OCI-LY3 (cell line): Measurements from ENCODE around the gene ARHGAP9.
"Not testable (repeated sequence)": the region's sequence is repeated elsewhere in the genome, so short reads cannot be mapped to it uniquely, and the experiment has no call there.

Source experiments
- H2AFZ ChIP-seq: fragments of 200-600, 300-600 bp; shearing (Covaris generic); 2 replicates; pipeline ENCODE4 v1.6.0; 2014; ENCODE audit warnings: antibody characterized with exemption, low read depth, low read length
- H3K27ac ChIP-seq: fragments of 200-600, 300-600 bp; sonication (generic); 2 replicates; pipeline ENCODE4 v1.5.1; 2014; ENCODE audit warnings: mild to moderate bottlenecking, low read length, moderate library complexity, mixed read lengths
- H3K27me3 ChIP-seq: fragments of 200-600, 300-600 bp; sonication (generic); 2 replicates; pipeline ENCODE4 v1.6.1; 2014; ENCODE audit warnings: low read depth, low read length, mixed read lengths
- H3K36me3 ChIP-seq: fragments of 200-600, 300-600 bp; sonication (generic); replicated peaks from 2 replicates; pipeline ENCODE3; 2014; ENCODE audit warnings: low read depth, low read length, mixed read lengths
- H3K4me1 ChIP-seq: fragments of 300-600, 200-600 bp; sonication (generic); 2 replicates; pipeline ENCODE4 v1.6.1; 2014; ENCODE audit warnings: low read length, mixed read lengths
- H3K4me2 ChIP-seq: fragments of 200-600, 300-600 bp; sonication (generic); 2 replicates; pipeline ENCODE4 v1.6.1; 2014; ENCODE audit warnings: low read length, mixed read lengths
- H3K4me3 ChIP-seq: fragments of 300-600, 200-600 bp; sonication (generic); 2 replicates; pipeline ENCODE4 v1.5.1; 2014; ENCODE audit warnings: antibody characterized with exemption, mild to moderate bottlenecking, low read length, moderate library complexity
- H3K79me2 ChIP-seq: fragments of 300-600, 200-600 bp; shearing (Covaris generic); 2 replicates; pipeline ENCODE4 v1.6.1; 2014; ENCODE audit warnings: mild to moderate bottlenecking, low read length, mixed read lengths
- H3K9ac ChIP-seq: fragments of 300-600, 200-600 bp; shearing (Covaris generic); 2 replicates; pipeline ENCODE4 v1.6.0; 2014; ENCODE audit warnings: mild to moderate bottlenecking, low read length, moderate library complexity
- H3K9me3 ChIP-seq: fragments of 200-600, 300-600 bp; shearing (Covaris generic); 2 replicates; pipeline ENCODE4 v1.6.1; 2014; ENCODE audit warnings: low read length, mixed read lengths; ENCODE audit not compliant: insufficient read depth
- H4K20me1 ChIP-seq: fragments of 200-600, 300-600 bp; sonication (generic); 2 replicates; pipeline ENCODE4 v1.6.1; 2016; ENCODE audit warnings: low read length, mixed read lengths; ENCODE audit not compliant: insufficient read depth
- EZH2phosphoT487 ChIP-seq: fragments of 200-600 bp; shearing (Covaris generic); IDR thresholded peaks from 2 replicates; pipeline ENCODE4 v1.6.1; 2018; ENCODE audit warnings: antibody characterized with exemption, mixed run types, low read depth
- TF ChIP-seq, protein P1 (sequence below): fragments of 200-600, 300-600 bp; sonication (generic); IDR thresholded peaks from 2 replicates; pipeline ENCODE4 v1.5.1; 2014; ENCODE audit warnings: antibody characterized with exemption, low read length, low read depth

Gene ARHGAP9

DNA sequence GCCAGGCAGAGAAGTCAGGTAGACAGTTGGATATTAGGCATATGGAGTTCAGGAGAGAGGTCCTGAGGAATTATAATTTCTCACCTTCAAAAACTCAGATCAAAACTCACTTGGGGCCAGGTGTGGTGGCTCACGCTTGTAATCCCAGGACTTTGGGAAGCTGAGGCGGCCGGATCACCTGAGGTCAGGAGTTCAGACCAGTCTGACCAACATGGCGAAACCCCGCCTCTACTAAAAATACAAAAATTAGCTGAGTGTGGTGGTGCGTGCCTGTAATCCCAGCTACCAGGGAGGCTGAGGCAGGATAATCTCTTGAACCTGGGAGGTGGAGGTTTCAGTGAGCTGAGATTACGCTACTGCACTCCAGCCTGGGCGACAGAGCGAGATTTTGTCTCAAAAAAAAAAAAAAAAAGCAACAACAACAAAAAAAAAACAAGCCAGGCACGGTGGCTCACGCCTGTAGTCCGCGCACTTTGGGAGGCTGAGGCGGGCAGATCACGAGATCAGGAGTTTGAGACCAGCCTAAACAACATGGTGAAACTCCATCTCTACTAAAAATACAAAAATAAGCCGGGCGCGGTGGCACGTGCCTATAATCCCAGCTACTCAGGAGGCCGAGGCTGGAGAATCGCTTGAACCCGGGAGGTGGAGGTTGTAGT lies 22.8 kb upstream of the ARHGAP9 start:
- not testable (repeated sequence) for H3K27ac ChIP-seq, H3K79me2 ChIP-seq, H3K4me1 ChIP-seq, H4K20me1 ChIP-seq, H3K9ac ChIP-seq, H3K27me3 ChIP-seq, H3K4me2 ChIP-seq, H3K9me3 ChIP-seq, H2AFZ ChIP-seq, H3K4me3 ChIP-seq
- H3K36me3 ChIP-seq: peaks cover 59% of the 10 kb centered on the region

DNA sequence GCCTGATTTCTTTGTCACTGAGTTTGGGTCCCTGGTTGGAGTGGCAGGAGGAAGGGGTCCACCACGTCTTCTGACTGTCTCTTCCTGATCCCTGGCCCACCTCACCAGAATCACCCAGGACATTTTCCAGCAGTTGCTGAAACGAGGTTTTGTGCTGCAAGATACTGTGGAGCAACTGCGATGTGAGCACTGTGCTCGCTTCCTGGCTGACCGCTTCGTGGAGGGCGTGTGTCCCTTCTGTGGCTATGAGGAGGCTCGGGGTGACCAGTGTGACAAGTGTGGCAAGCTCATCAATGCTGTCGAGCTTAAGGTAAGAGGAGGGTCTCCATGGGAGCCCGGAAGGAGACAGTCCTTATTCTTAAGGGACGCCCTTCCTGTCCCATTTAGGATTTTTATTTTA lies 20.5 kb upstream of the ARHGAP9 start:
- Histone ChIP-seq H3K9me3 (no peaks in the 10 kb centered on the region), H3K4me2 (no peak overlapping the region), H3K79me2 (peaks cover 4% of the 10 kb centered on the region; the same call in 1 of the 2 replicates), H2AFZ (no peak overlapping the region), H3K4me3 (no peak overlapping the region), H3K27ac (no peak overlapping the region), H3K9ac (no peak overlapping the region), H3K36me3 (peaks cover 58% of the 10 kb centered on the region), H4K20me1 (no peaks in the 10 kb centered on the region), H3K27me3 (no peaks in the 10 kb centered on the region), H3K4me1 (no peaks in the 10 kb centered on the region)
- no peak for TF ChIP-seq EZH2phosphoT487
- TF ChIP-seq, protein P1, sequence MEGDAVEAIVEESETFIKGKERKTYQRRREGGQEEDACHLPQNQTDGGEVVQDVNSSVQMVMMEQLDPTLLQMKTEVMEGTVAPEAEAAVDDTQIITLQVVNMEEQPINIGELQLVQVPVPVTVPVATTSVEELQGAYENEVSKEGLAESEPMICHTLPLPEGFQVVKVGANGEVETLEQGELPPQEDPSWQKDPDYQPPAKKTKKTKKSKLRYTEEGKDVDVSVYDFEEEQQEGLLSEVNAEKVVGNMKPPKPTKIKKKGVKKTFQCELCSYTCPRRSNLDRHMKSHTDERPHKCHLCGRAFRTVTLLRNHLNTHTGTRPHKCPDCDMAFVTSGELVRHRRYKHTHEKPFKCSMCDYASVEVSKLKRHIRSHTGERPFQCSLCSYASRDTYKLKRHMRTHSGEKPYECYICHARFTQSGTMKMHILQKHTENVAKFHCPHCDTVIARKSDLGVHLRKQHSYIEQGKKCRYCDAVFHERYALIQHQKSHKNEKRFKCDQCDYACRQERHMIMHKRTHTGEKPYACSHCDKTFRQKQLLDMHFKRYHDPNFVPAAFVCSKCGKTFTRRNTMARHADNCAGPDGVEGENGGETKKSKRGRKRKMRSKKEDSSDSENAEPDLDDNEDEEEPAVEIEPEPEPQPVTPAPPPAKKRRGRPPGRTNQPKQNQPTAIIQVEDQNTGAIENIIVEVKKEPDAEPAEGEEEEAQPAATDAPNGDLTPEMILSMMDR: no peak

DNA sequence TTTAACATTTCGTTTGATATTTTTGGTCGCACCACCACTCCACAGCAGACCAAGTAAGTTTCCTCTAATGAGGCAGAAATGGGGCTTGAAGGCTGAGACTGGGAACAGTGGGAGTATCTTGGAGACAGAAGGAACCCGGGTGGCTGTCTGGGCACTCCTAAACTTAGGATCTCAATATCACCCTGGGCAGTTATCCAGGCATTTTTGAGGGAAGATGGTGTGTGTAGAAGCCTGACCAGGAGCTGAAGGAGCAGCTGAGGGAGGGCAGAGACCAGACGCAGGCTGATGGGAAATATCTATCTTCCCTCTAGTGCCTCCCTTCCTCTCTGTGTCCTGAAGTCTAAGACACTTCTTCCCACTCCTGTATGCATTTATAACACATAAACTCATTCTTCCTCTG lies 18.9 kb upstream of the ARHGAP9 start:
- Histone ChIP-seq H3K9me3 (no peaks in the 10 kb centered on the region), H3K4me1 (no peaks in the 10 kb centered on the region), H3K36me3 (peaks cover 50% of the 10 kb centered on the region), H3K27me3 (no peaks in the 10 kb centered on the region), H3K4me2 (no peak overlapping the region), H3K79me2 (peaks cover 4% of the 10 kb centered on the region; the same call in 1 of the 2 replicates), H3K4me3 (no peak overlapping the region), H3K9ac (no peak overlapping the region), H2AFZ (no peak overlapping the region), H4K20me1 (no peaks in the 10 kb centered on the region), H3K27ac (no peak overlapping the region)
- TF ChIP-seq EZH2phosphoT487: no peak
- TF ChIP-seq, protein P1: no peak

DNA sequence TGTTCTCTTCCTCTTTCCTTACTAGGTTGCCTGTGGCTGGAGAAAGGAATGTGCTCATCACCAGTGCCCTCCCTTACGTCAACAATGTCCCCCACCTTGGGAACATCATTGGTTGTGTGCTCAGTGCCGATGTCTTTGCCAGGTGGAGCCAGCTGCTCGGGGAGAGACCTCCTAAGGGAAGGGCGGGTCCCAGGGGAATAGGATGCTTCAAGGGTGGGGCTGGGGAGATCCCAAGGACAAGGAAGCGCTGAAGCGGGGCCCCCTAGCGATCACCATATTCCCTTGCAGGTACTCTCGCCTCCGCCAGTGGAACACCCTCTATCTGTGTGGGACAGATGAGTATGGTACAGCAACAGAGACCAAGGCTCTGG lies 18.5 kb upstream of the ARHGAP9 start:
- Histone ChIP-seq H3K79me2 (peaks cover 4% of the 10 kb centered on the region; the same call in 1 of the 2 replicates), H3K9me3 (no peaks in the 10 kb centered on the region), H3K9ac (no peak overlapping the region), H4K20me1 (no peaks in the 10 kb centered on the region), H3K27me3 (no peaks in the 10 kb centered on the region), H3K4me1 (no peaks in the 10 kb centered on the region), H3K27ac (no peak overlapping the region), H3K4me3 (no peak overlapping the region), H2AFZ (no peak overlapping the region), H3K4me2 (no peak overlapping the region), H3K36me3 (peaks cover 50% of the 10 kb centered on the region)
- no peak for TF ChIP-seq EZH2phosphoT487
- TF ChIP-seq, protein P1: no peak
